BLaER1 treated with 17β-estradiol and CSF1 and Interleukin-3, amounts not matched to agents 10 nM and 100 nM (cell line): Measurements from ENCODE around the gene RSRP1.

Source experiments
- H3K27ac ChIP-seq, 11 experiments: shearing (Covaris generic); formaldehyde crosslinking; 2 replicates each; pipeline ENCODE4 v1.8.1; 2022
- H3K27me3 ChIP-seq, 11 experiments: shearing (Covaris generic); formaldehyde crosslinking; 2 replicates each; pipeline ENCODE4 v1.8.1; 2022
- H3K36me3 ChIP-seq, 11 experiments: shearing (Covaris generic); formaldehyde crosslinking; 2 replicates each; pipeline ENCODE4 v1.8.1; 2022
- H3K4me1 ChIP-seq, 10 experiments: shearing (Covaris generic); formaldehyde crosslinking; 2 replicates each; pipeline ENCODE4 v1.8.1; 2022
- H3K4me2 ChIP-seq, 11 experiments: shearing (Covaris generic); formaldehyde crosslinking; 2 replicates each; pipeline ENCODE4 v1.8.1; 2022
- H3K4me3 ChIP-seq, 10 experiments: shearing (Covaris generic); formaldehyde crosslinking; 2 replicates each; pipeline ENCODE4 v1.8.1; 2022
- H3K9ac ChIP-seq, 11 experiments: shearing (Covaris generic); formaldehyde crosslinking; 2 replicates each; pipeline ENCODE4 v1.8.1; 2022
- H3K9me3 ChIP-seq, 11 experiments: shearing (Covaris generic); formaldehyde crosslinking; replicated peaks in 1 of 11; 2 replicates each; pipeline ENCODE4 v1.8.1; 2022
- H4K20me1 ChIP-seq, 11 experiments: shearing (Covaris generic); formaldehyde crosslinking; 2 replicates each; pipeline ENCODE4 v1.8.1; 2022
- Cebpa-rat ChIP-seq, 11 experiments: shearing (Covaris generic); IDR thresholded peaks; 2 replicates each; pipeline ENCODE4 v1.8.1; 2022

The RSRP1 gene

GRCh38 chr1:25197982-25198662 lies 49.1 kb downstream of the RSRP1 start:
- Histone ChIP-seq H3K4me1 (peaks cover 23 to 38% (median 35%) of the 10 kb centered on the region in 10 experiments), H3K36me3 (no peaks in the 10 kb centered on the region), H3K9ac (peak overlapping the region; percentile 16 to 59 (median 54); a peak in 19 of 22 replicates), H3K4me3 (peak overlapping the region; percentile 12 to 48 (median 38); a peak in 14 of 20 replicates), H3K4me2 (peak overlapping the region; percentile 78 to 98 (median 90)), H3K9me3 (no peaks in the 10 kb centered on the region), H3K27me3 (peaks cover 34 to 79% (median 67%) of the 10 kb centered on the region in 11 experiments), H3K27ac (peak overlapping the region in 9 of 11 experiments; percentile 36 to 68 (median 57); a peak in 17 of 22 replicates), H4K20me1 (peaks cover 0 to 51% (median 21%) of the 10 kb centered on the region in 11 experiments; a peak in 13 of 22 replicates)
- no peak for TF ChIP-seq Cebpa-rat (IDR thresholded peaks at IDR 0.05)

GRCh38 chr1:25197235-25197975 lies 49.8 kb downstream of the RSRP1 start:
- H3K4me3 ChIP-seq, result no peak overlapping the region; a peak in 1 of 20 replicates
- H3K9ac ChIP-seq, result peak overlapping the region in 3 of 11 experiments; percentile 48 to 56 (median 56); a peak in 1 of 22 replicates
- H3K9me3 ChIP-seq, result no peaks in the 10 kb centered on the region
- peak overlapping the region; percentile 78 to 98 (median 90) for H3K4me2 ChIP-seq
- no peaks in the 10 kb centered on the region for H3K36me3 ChIP-seq
- H3K27me3 ChIP-seq, result peaks cover 34 to 73% (median 65%) of the 10 kb centered on the region in 11 experiments
- peaks cover 23 to 38% (median 35%) of the 10 kb centered on the region in 10 experiments for H3K4me1 ChIP-seq
- peaks cover 0 to 51% (median 21%) of the 10 kb centered on the region in 11 experiments; a peak in 13 of 22 replicates for H4K20me1 ChIP-seq
- H3K27ac ChIP-seq, result peak overlapping the region in 2 of 11 experiments; percentile 14 to 18; a peak in 1 of 22 replicates
- no peak for TF ChIP-seq Cebpa-rat (IDR thresholded peaks at IDR 0.05)

- H3K27ac ChIP-seq, result no peak overlapping the region
- no peaks in the 10 kb centered on the region for H3K9me3 ChIP-seq
- no peak overlapping the region for H3K9ac ChIP-seq
- peaks cover 34 to 67% (median 59%) of the 10 kb centered on the region in 11 experiments for H3K27me3 ChIP-seq
- H4K20me1 ChIP-seq, result peaks cover 0 to 51% (median 21%) of the 10 kb centered on the region in 11 experiments; a peak in 13 of 22 replicates
- H3K36me3 ChIP-seq, result no peaks in the 10 kb centered on the region
- peaks cover 23 to 38% (median 35%) of the 10 kb centered on the region in 10 experiments for H3K4me1 ChIP-seq
- TF ChIP-seq Cebpa-rat (IDR thresholded peaks at IDR 0.05), result no peak
- no peak overlapping the region for H3K4me3 ChIP-seq
- H3K4me2 ChIP-seq, result peak overlapping the region in 9 of 11 experiments; percentile 84 to 98 (median 90); a peak in 10 of 22 replicates
Observed at GRCh38 chr1:25196830-25197229, 50.4 kb downstream of the RSRP1 start.

- no peak overlapping the region for H3K4me2 ChIP-seq
- TF ChIP-seq Cebpa-rat (IDR thresholded peaks at IDR 0.05), result no peak
- no peak overlapping the region for H3K27ac ChIP-seq
- H3K9me3 ChIP-seq, result no peaks in the 10 kb centered on the region
- no peak overlapping the region for H3K9ac ChIP-seq
- no peaks in the 10 kb centered on the region for H3K36me3 ChIP-seq
- H3K4me1 ChIP-seq, result peaks cover 23 to 38% (median 35%) of the 10 kb centered on the region in 10 experiments
- peaks cover 27 to 57% (median 49%) of the 10 kb centered on the region in 11 experiments for H3K27me3 ChIP-seq
- H4K20me1 ChIP-seq, result peaks cover 0 to 48% (median 21%) of the 10 kb centered on the region in 11 experiments; a peak in 13 of 22 replicates
- H3K4me3 ChIP-seq, result no peak overlapping the region
Observed at GRCh38 chr1:25195835-25196234, 51.4 kb downstream of the RSRP1 start.

GRCh38 chr1:25194572-25195020 lies 52.7 kb downstream of the RSRP1 start:
- Histone ChIP-seq H3K27me3 (peaks cover 15 to 45% (median 37%) of the 10 kb centered on the region in 11 experiments), H4K20me1 (peaks cover 0 to 35% (median 13%) of the 10 kb centered on the region in 11 experiments; a peak in 13 of 22 replicates), H3K4me3 (no peak overlapping the region), H3K9ac (no peak overlapping the region), H3K27ac (no peak overlapping the region), H3K9me3 (no peaks in the 10 kb centered on the region), H3K4me2 (no peak overlapping the region), H3K4me1 (peaks cover 23 to 30% (median 28%) of the 10 kb centered on the region in 10 experiments), H3K36me3 (no peaks in the 10 kb centered on the region)
- TF ChIP-seq Cebpa-rat (IDR thresholded peaks at IDR 0.05), result no peak

- Histone ChIP-seq H3K36me3 (no peaks in the 10 kb centered on the region), H3K4me1 (peaks cover 18 to 24% (median 22%) of the 10 kb centered on the region in 10 experiments), H3K9me3 (no peaks in the 10 kb centered on the region), H3K4me2 (no peak overlapping the region), H3K27ac (no peak overlapping the region), H3K27me3 (peaks cover 9 to 40% (median 32%) of the 10 kb centered on the region in 11 experiments), H3K9ac (no peak overlapping the region), H3K4me3 (no peak overlapping the region), H4K20me1 (peaks cover 0 to 30% (median 8%) of the 10 kb centered on the region in 11 experiments; a peak in 13 of 22 replicates)
- TF ChIP-seq Cebpa-rat (IDR thresholded peaks at IDR 0.05), result no peak
Observed at GRCh38 chr1:25194054-25194453, 53.2 kb downstream of the RSRP1 start.

GRCh38 chr1:25193229-25193628 lies 54.0 kb downstream of the RSRP1 start:
- no peak overlapping the region for H3K4me2 ChIP-seq

More at GRCh38 chr1:25193229-25193628, 54.0 kb downstream of the RSRP1 start:
- Histone ChIP-seq H4K20me1 (peaks cover 0 to 25% (median 8%) of the 10 kb centered on the region in 11 experiments; a peak in 9 of 22 replicates), H3K27me3 (peaks cover 9 to 37% (median 30%) of the 10 kb centered on the region in 11 experiments), H3K9me3 (no peaks in the 10 kb centered on the region), H3K4me3 (no peak overlapping the region), H3K36me3 (no peaks in the 10 kb centered on the region), H3K4me1 (peaks cover 10 to 16% (median 15%) of the 10 kb centered on the region in 10 experiments), H3K9ac (no peak overlapping the region), H3K27ac (no peak overlapping the region)
- TF ChIP-seq Cebpa-rat (IDR thresholded peaks at IDR 0.05), result no peak
